C4-2B (cell line): Measurements from ENCODE around the gene ADGRG7.
"Not testable (repeated sequence)": the region's sequence is repeated elsewhere in the genome, so short reads cannot be mapped to it uniquely, and the experiment has no call there.

ENCODE experiments used
- H3K27ac ChIP-seq: fragments of 450-650 bp; 2 replicates; pipeline ENCODE4 v1.5.1; 2017
- ZFX ChIP-seq: fragments of 450-650 bp; IDR thresholded peaks from 2 replicates; pipeline ENCODE4 v1.6.1; 2017
- TF ChIP-seq, protein P1 (sequence below): fragments of 450-650 bp; conservative IDR thresholded peaks from 2 replicates; pipeline ENCODE4 v1.5.1; 2017; ENCODE audit warnings: mild to moderate bottlenecking

ADGRG7 gene

DNA sequence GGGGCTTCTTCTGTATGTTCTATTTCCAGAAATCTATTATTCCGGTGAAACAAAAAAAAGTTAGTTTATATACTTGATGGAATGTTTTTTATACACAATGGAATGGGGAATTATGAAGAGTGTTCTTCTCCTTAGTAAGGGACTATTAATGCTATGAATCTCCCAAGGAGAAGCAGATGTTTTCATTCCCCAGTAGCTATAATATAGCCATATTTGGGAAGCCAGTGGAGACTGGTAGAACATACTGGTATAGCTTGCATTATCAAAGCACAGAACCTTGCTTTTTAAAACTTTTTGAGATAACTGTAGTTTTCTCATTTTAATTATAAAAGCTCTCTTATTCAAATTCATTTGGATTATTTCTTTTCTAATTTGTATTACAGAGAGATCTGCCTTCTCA is 38.3 kb downstream of the ADGRG7 start:
- TF ChIP-seq, protein P1, sequence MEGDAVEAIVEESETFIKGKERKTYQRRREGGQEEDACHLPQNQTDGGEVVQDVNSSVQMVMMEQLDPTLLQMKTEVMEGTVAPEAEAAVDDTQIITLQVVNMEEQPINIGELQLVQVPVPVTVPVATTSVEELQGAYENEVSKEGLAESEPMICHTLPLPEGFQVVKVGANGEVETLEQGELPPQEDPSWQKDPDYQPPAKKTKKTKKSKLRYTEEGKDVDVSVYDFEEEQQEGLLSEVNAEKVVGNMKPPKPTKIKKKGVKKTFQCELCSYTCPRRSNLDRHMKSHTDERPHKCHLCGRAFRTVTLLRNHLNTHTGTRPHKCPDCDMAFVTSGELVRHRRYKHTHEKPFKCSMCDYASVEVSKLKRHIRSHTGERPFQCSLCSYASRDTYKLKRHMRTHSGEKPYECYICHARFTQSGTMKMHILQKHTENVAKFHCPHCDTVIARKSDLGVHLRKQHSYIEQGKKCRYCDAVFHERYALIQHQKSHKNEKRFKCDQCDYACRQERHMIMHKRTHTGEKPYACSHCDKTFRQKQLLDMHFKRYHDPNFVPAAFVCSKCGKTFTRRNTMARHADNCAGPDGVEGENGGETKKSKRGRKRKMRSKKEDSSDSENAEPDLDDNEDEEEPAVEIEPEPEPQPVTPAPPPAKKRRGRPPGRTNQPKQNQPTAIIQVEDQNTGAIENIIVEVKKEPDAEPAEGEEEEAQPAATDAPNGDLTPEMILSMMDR: no peak
- no peak overlapping the region for H3K27ac ChIP-seq

DNA sequence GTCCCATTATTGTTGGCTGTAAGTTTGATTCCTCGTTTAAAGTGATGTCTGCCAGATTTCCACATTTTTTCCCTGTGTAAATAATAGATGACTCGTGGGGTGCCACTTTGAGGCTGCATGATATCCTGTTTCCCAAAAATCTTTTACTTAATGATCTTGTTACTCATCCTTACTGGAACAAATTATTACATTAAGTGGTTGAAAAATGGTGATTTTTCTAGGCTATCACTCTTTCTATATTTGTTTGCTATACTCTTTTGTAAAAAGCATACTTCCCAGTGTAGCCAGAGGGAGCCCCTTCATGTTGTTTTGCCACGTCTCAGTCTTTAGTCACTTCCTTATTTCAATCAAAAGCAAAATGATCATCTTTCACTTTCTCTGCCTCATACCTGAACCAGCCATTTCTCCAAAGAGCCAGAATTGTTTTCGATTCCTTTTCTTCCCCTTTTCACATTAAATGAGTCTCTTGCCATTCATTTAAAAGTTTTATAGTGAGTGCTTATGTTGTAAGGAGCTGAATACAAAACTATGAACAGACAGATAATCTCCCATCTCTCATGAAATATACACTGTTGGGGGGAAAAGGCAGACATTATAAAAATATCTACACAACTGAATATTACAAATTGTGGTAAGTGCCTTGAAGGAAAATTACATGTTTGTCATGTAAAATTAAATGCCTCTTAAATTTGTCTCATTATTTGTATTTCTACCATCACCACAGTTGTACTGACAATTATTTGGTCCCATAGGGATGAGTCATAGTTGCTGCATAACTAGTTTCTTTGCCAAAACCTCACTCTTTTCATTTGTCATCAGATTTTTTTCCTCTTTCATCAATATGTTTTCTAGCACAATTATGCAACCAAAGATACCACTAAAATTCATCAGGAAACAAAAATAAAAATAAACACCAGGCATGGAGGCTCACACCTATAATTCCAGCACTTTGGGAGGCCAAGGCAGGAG is 41.5 kb downstream of the ADGRG7 start:
- TF ChIP-seq ZFX: no peak
- TF ChIP-seq, protein P1: no peak
- H3K27ac ChIP-seq: no peak overlapping the region

DNA sequence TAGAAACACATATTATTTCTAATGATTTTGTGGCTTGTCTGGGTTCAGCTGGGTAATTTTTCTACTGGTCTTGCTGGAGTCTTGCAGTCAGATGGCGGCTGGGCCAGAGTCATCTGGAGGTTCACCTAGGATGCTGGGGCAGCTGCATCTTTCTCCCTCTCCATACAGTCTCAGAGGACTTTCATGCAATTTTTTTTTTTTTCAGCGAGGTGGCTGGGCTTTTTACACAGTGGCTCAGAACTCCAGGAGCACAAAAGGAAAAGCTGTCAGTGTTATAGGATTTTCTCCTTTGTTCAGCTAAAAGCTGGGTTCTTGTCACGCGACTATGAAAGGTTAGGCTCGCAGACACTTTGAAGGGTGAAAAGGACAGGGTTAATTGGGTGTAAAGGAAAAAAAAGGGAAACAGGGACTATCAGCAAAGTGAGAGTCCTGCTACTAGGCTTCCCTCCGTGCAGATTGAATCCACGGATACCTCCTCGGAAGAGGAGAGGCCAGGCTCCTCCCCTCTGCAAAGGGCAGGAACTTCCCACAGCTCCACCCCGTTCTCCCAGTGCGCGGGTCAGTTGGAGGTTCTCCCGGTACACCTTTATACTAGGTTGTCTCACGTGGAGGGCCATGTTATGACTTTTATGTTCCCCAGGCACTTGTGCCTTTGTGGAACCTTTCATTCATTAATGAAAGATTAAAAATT is 44.3 kb downstream of the ADGRG7 start:
- TF ChIP-seq, protein P1: no peak
- no peak for TF ChIP-seq ZFX
- no peak overlapping the region for H3K27ac ChIP-seq

DNA sequence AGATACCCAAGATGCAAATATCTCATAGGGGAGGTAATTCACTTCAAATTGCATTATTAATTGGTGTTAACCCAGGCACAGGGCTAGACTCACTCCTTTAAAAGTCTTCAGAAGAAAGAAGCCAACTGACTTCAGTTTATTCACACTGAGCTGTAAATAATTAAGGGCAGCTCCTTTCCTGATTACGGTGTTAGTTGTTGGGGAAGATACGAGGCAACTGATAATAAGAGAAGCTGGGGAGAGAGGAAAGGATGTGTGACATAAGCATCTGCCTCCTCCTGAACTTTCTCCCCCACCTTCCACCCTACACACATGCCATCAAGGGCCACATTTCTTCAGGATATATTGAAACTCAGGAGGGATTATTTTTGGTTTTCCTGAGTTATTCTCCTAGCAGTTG is 47.5 kb downstream of the ADGRG7 start:
- TF ChIP-seq, protein P1: no peak
- TF ChIP-seq ZFX: no peak
- H3K27ac ChIP-seq: no peak overlapping the region

DNA sequence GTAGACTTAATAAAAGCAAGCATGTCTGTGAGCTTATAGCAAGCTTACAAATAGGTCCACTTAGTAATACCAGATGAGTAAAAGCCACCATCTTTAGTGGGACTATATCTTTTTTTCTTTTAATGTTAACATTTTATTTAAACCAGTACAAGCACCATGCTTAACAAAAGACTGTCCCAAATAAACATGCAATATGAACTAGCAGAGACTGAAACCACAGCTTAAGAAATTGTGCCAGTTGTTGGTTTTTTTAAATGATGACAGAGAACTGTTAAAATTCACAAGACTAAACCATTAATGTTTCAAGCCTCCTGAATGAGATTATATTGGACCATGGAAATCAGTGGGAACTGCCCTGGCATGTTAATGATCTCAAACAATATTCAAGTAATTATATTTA is 51.9 kb downstream of the ADGRG7 start:
- not testable (repeated sequence) for H3K27ac ChIP-seq

DNA sequence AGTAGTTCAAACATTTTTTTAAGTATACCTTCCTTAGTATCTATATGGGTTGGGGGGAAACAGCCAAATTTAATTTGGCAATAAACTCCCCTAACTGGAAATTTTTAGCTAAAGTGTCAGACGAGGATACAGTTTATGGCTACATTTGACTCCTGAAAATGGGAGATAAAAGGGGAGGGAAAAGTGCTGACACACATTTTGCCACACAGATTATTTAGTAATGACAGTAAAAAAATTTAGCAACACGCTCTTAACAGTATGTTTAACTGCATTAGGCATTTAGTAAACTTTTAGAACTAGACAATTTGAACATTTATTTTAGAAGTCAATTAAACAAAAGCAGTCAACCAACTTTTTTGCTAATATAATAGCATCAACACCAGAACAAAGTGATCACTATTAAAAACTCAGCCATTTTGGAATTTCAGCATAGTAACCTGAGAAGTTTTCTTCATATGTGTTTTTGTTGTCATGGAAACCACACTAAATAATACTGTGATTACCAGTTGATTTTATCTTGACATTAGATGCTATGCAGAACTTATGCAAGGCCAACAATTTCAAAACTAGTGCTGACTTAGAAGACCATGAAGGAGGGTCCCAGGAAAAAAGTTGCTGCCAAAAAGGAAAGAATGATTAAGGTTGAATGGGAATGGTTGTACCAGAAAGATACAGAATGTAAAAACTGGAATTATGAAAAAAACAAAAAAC is 52.9 kb downstream of the ADGRG7 start:
- TF ChIP-seq, protein P1: no peak
- TF ChIP-seq ZFX: no peak
- H3K27ac ChIP-seq: no peak overlapping the region

DNA sequence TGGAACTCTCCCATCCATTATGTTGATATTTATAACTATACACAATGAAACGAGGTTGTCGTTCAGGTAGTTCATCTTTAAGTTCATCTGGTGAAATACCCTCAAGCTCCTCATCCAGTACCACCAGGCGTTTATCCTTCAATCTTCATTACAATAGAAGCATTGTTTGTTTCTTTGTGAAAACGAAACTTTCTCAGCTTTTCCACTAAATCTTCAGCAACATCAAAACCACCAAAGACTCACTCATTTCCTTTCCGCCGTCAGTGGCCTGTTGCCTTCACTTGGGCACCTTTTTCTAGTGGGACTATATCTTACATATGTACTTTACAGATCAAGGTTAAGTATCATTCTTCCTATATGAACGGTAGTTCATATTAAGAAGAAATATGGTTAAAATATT is 55.8 kb downstream of the ADGRG7 start:
- no peak for TF ChIP-seq ZFX
- TF ChIP-seq, protein P1: no peak
- no peak overlapping the region for H3K27ac ChIP-seq

DNA sequence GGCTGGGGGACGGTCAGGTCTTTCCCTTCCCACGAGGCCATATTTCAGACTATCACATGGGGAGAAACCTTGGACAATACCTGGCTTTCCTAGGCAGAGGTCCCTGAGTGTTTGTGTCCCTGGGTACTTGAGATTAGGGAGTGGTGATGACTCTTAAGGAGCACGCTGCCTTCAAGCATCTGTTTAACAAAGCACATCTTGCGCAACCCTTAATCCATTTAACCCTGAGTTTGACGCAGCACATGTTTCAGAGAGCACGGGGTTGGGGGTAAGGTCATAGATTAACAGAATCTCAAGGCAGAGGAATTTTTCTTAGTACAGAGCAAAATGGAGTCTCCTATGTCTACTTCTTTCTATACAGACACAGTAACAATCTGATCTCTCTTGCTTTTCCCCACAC is 57.3 kb downstream of the ADGRG7 start:
- not testable (repeated sequence) for H3K27ac ChIP-seq

DNA sequence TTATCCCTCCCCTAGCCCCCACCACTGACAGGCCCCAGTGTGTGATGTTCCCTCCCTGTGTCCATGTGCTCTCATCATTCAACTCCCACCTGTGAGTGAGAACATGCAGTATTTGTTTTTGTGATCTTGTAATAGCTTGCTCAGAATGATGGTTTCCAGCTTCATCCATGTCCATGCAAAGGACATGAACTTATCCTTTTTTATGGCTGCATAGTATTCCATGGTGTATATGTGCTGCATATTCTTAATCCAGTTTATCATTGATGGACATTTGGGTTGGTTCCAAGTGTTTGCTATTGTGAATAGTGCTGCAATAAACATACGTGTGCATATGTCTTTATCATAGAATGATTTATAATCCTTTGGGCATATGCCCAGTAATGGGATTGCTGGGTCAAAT is 57.9 kb downstream of the ADGRG7 start:
- not testable (repeated sequence) for H3K27ac ChIP-seq

DNA sequence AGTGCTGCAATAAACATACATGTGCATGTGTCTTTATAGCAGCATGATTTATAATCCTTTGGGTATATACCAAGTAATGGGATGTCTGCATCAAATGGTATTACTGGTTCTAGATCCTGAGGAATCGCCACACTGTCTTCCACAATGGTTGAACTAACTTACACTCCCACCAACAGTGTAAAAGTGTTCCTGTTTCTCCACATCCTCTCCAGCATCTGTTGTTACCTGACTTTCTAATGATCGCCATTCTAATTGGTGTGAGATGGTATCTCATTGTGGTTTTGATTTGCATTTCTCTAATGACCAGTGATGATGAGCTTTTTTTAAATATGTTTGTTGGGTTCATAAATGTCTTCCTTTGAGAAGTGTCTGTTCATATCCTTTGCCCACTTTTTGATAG is 61.6 kb downstream of the ADGRG7 start:
- not testable (repeated sequence) for H3K27ac ChIP-seq
